ENCODE data around the gene RFX1. TPM values are rescaled to one million over a fixed set of nuclear protein-coding genes. Genes with fewer than 3 reads are reported as not detected.
A peak's percentile ranks its signal among the peaks of the same experiment; 100 is the strongest.

The RFX1 gene
- polyA plus RNA-seq, 1 donor (not counting 4 experiments of a cell fraction or from before 2014, with no cell fraction given) = 0.45 TPM

GRCh38 chr19:13979244-13979615 is 26.9 kb downstream of the RFX1 start:
- dilution Hi-C loops (cut with MboI; ENCODE audit: extremely low pct_ligation_motif_present, low sequenced_read_pairs) = no loop called here

GRCh38 chr19:13978351-13979243 is 27.5 kb downstream of the RFX1 start:
- peak overlapping the region; percentile 27 for H3K4me2 ChIP-seq (ENCODE audit: control insufficient read depth, extremely low read depth, insufficient read depth, low read depth, low read length)
- DNase-seq (ENCODE audit: low read depth, low spot score) = no peak
- no peak for FAIRE-seq

More at GRCh38 chr19:13979244-13979615, 26.9 kb downstream of the RFX1 start:
- H3K4me3 ChIP-seq (ENCODE audit: control insufficient read depth in 2 of 3, extremely low read depth in 1 of 3, insufficient read depth in 2 of 3, low read depth in 1 of 3, low read length in 3 of 3) = no peak overlapping the region
- no peaks in the 10 kb centered on the region for H3K79me2 ChIP-seq (ENCODE audit: control insufficient read depth, insufficient read depth, low read length)
- peaks cover 5 to 12% of the 10 kb centered on the region in 2 experiments for H3K36me3 ChIP-seq (ENCODE audit: control insufficient read depth in 2 of 2, extremely low read depth in 1 of 2, insufficient read depth in 2 of 2, low read length in 2 of 2)
- H2AFZ ChIP-seq (ENCODE audit: control insufficient read depth, low read length) = no peak overlapping the region
- no peaks in the 10 kb centered on the region for H3K9me1 ChIP-seq (ENCODE audit: control insufficient read depth, extremely low read depth, insufficient read depth, low read length)
- TF ChIP-seq CTCF (optimal IDR thresholded peaks at IDR 0.05 in 1 of 3, IDR thresholded peaks at IDR 0.05 in 1 of 3, conservative IDR thresholded peaks at IDR 0.05 in 1 of 3; ENCODE audit: extremely low read depth in 1 of 3, insufficient read depth in 2 of 3, low read length in 3 of 3) (no peak), EZH2 (IDR thresholded peaks at IDR 0.05; ENCODE audit: low read length) (no peak)
- peaks cover 2% of the 10 kb centered on the region for H3K4me1 ChIP-seq (ENCODE audit: control insufficient read depth, extremely low read depth, insufficient read depth, low read length)
- H3K27ac ChIP-seq (ENCODE audit: control insufficient read depth, insufficient read depth, low read length) = no peak overlapping the region
- H3K9me3 ChIP-seq (ENCODE audit: control insufficient read depth, low read depth, low read length) = no peaks in the 10 kb centered on the region
- H3K4me2 ChIP-seq (ENCODE audit: control insufficient read depth, extremely low read depth, insufficient read depth, low read depth, low read length) = peak overlapping the region; percentile 27
- H4K20me1 ChIP-seq (ENCODE audit: control insufficient read depth, extremely low read depth, insufficient read depth, low read length) = no peaks in the 10 kb centered on the region
- no peaks in the 10 kb centered on the region for H3K27me3 ChIP-seq (ENCODE audit: control insufficient read depth, extremely low read depth, insufficient read depth, low read length)
- H3K9ac ChIP-seq (ENCODE audit: control insufficient read depth, extremely low read depth, insufficient read depth, low read length) = peak overlapping the region; percentile 37
- no peak for DNase-seq (ENCODE audit: low read depth, low spot score)
- FAIRE-seq = no peak

More at GRCh38 chr19:13978351-13979243, 27.5 kb downstream of the RFX1 start:
- H3K9me1 ChIP-seq (ENCODE audit: control insufficient read depth, extremely low read depth, insufficient read depth, low read length) = no peaks in the 10 kb centered on the region
- dilution Hi-C loops (cut with MboI; ENCODE audit: extremely low pct_ligation_motif_present, low sequenced_read_pairs) = no loop called here
- TF ChIP-seq CTCF (optimal IDR thresholded peaks at IDR 0.05 in 1 of 3, IDR thresholded peaks at IDR 0.05 in 1 of 3, conservative IDR thresholded peaks at IDR 0.05 in 1 of 3; ENCODE audit: extremely low read depth in 1 of 3, insufficient read depth in 2 of 3, low read length in 3 of 3) = no peak
- no peak for TF ChIP-seq EZH2 (IDR thresholded peaks at IDR 0.05; ENCODE audit: low read length)
- no peak overlapping the region for H3K27ac ChIP-seq (ENCODE audit: control insufficient read depth, insufficient read depth, low read length)
- H4K20me1 ChIP-seq (ENCODE audit: control insufficient read depth, extremely low read depth, insufficient read depth, low read length) = no peaks in the 10 kb centered on the region
- peak overlapping the region; percentile 37 for H3K9ac ChIP-seq (ENCODE audit: control insufficient read depth, extremely low read depth, insufficient read depth, low read length)
- no peaks in the 10 kb centered on the region for H3K9me3 ChIP-seq (ENCODE audit: control insufficient read depth, low read depth, low read length)
- no peaks in the 10 kb centered on the region for H3K27me3 ChIP-seq (ENCODE audit: control insufficient read depth, extremely low read depth, insufficient read depth, low read length)
- H3K4me3 ChIP-seq (ENCODE audit: control insufficient read depth in 2 of 3, extremely low read depth in 1 of 3, insufficient read depth in 2 of 3, low read depth in 1 of 3, low read length in 3 of 3) = no peak overlapping the region
- no peak overlapping the region for H2AFZ ChIP-seq (ENCODE audit: control insufficient read depth, low read length)
- H3K36me3 ChIP-seq (ENCODE audit: control insufficient read depth in 2 of 2, extremely low read depth in 1 of 2, insufficient read depth in 2 of 2, low read length in 2 of 2) = peaks cover 5 to 12% of the 10 kb centered on the region in 2 experiments
- H3K4me1 ChIP-seq (ENCODE audit: control insufficient read depth, extremely low read depth, insufficient read depth, low read length) = peaks cover 5% of the 10 kb centered on the region
- no peaks in the 10 kb centered on the region for H3K79me2 ChIP-seq (ENCODE audit: control insufficient read depth, insufficient read depth, low read length)
